HepG2 (cell line): ENCODE measurements around the gene PPM1M. TPM values are rescaled to one million over a fixed set of nuclear protein-coding genes. Genes with fewer than 3 reads are reported as not detected.
A peak's percentile ranks its signal among the peaks of the same experiment; 100 is the strongest.

Experiments
- ASH2L ChIP-seq: fragments of 300-600, 200-600 bp; sonication (generic); IDR thresholded peaks from 2 replicates; pipeline ENCODE4 v1.7.0; 2017; ENCODE audit warnings: low read depth, mild to moderate bottlenecking, moderate library complexity, mixed read lengths, low read length; ENCODE audit not compliant: insufficient read length
- BCL3 ChIP-seq: sonication (generic); formaldehyde crosslinking; IDR thresholded peaks from 2 replicates; pipeline ENCODE4 v1.5.1; 2020; ENCODE audit warnings: mild to moderate bottlenecking, missing genetic modification reagents, moderate library complexity
- DZIP1 ChIP-seq: sonication (generic); formaldehyde crosslinking; IDR thresholded peaks from 2 replicates; pipeline ENCODE4 v1.5.0; 2020; ENCODE audit warnings: mild to moderate bottlenecking, missing genetic modification reagents
- FOXJ3 ChIP-seq: sonication (generic); formaldehyde crosslinking; IDR thresholded peaks from 2 replicates; pipeline ENCODE4 v1.4.0; 2020; ENCODE audit warnings: missing genetic modification reagents, mild to moderate bottlenecking, borderline replicate concordance
- FOXO1 ChIP-seq: sonication (generic); formaldehyde crosslinking; IDR thresholded peaks from 2 replicates; pipeline ENCODE4 v1.4.0; 2020; ENCODE audit warnings: missing genetic modification reagents
- HNRNPL ChIP-seq: fragments of 200-400 bp; formaldehyde crosslinking; IDR thresholded peaks from 2 replicates; pipeline ENCODE4 v1.6.1; 2017; ENCODE audit warnings: mild to moderate bottlenecking, low read depth, low read length
- MTA1 ChIP-seq: sonication (generic); formaldehyde crosslinking; IDR thresholded peaks from 2 replicates; pipeline ENCODE4 v1.4.0; 2020; ENCODE audit warnings: missing genetic modification reagents, mild to moderate bottlenecking, borderline replicate concordance
- MZF1 ChIP-seq: sonication (generic); formaldehyde crosslinking; IDR thresholded peaks from 2 replicates; pipeline ENCODE4 v1.8.1; 2023; ENCODE audit warnings: mild to moderate bottlenecking, missing genetic modification reagents, borderline replicate concordance
- NFYC ChIP-seq: IDR thresholded peaks from 2 replicates; pipeline ENCODE4 v1.6.1; 2016; ENCODE audit warnings: missing genetic modification reagents, missing compliant biosample characterization
- POLR2A ChIP-seq, 2 experiments: IDR thresholded peaks; 2 replicates each; pipeline ENCODE4 v1.6.1; 2011; ENCODE audit warnings: low read depth in 2 of 2, low read length in 2 of 2, mild to moderate bottlenecking in 1 of 2, moderate library complexity in 1 of 2; ENCODE audit not compliant: insufficient read depth in 1 of 2
- SP140L ChIP-seq: sonication (generic); formaldehyde crosslinking; IDR thresholded peaks from 2 replicates; pipeline ENCODE4 v1.4.0; 2020; ENCODE audit warnings: missing genetic modification reagents, borderline replicate concordance
- THAP11 ChIP-seq: IDR thresholded peaks from 2 replicates; pipeline ENCODE4 v1.6.1; 2016; ENCODE audit warnings: missing biosample characterization, missing genetic modification reagents
- ZKSCAN1 ChIP-seq: fragments of 150-350 bp; IDR thresholded peaks from 2 replicates; pipeline ENCODE4 v1.6.1; 2014; ENCODE audit warnings: low read length
- ZNF136 ChIP-seq: sonication (generic); formaldehyde crosslinking; IDR thresholded peaks from 2 replicates; pipeline ENCODE4 v1.8.1; 2022; ENCODE audit warnings: low read depth, mild to moderate bottlenecking, moderate library complexity, missing genetic modification reagents
- ZNF143 ChIP-seq: sonication (generic); formaldehyde crosslinking; IDR thresholded peaks from 2 replicates; pipeline ENCODE4 v1.4.0; 2020; ENCODE audit warnings: missing genetic modification reagents
- ZNF274 ChIP-seq: sonication (generic); formaldehyde crosslinking; IDR thresholded peaks from 2 replicates; pipeline ENCODE4 v1.5.1; 2020; ENCODE audit warnings: mild to moderate bottlenecking, missing genetic modification reagents
- ZNF337 ChIP-seq: sonication (generic); formaldehyde crosslinking; IDR thresholded peaks from 2 replicates; pipeline ENCODE4 v1.5.1; 2020; ENCODE audit warnings: missing genetic modification reagents, low read depth, mild to moderate bottlenecking, borderline replicate concordance
- ZNF468 ChIP-seq: sonication (generic); formaldehyde crosslinking; IDR thresholded peaks from 2 replicates; pipeline ENCODE4 v1.8.0; 2022; ENCODE audit warnings: mild to moderate bottlenecking, moderate library complexity, missing genetic modification reagents
- polyA plus RNA-seq, 8 experiments: library from polyadenylated mRNA; depleted of rRNA in 3 of 8; stranded (reverse) in 7 of 8; unstranded in 1 of 8; fragments of >200 nt; fragmentation: Illumina TruSeq in 4 of 8; extraction: Trizol in 4 of 8; gene quantifications; 2 replicates each; pipeline versions ENCODE4 v1.2.1 to v1.2.3, GENCODE V29; 2011 to 2016; ENCODE audit warnings: low read depth in 4 of 8, missing spikeins in 1 of 8, mixed read lengths in 1 of 8; ENCODE audit not compliant: insufficient read depth in 1 of 8
- total RNA-seq, 5 experiments: library from RNA; depleted of rRNA; stranded (reverse); fragments of >200 nt; fragmentation: Illumina TruSeq; extraction: Trizol; gene quantifications; 2 replicates each; pipeline ENCODE4 v1.2.3, GENCODE V29; 2016; ENCODE audit warnings: low read depth in 1 of 5
- TF ChIP-seq, protein P1 (sequence below): sonication (generic); formaldehyde crosslinking; IDR thresholded peaks from 2 replicates; pipeline ENCODE4 v1.5.1; 2020; ENCODE audit warnings: mild to moderate bottlenecking, missing genetic modification reagents, borderline replicate concordance

The PPM1M gene
- total and polyA plus RNA-seq, 2 of the 13 experiments (the other 11 are each of a cell fraction or from before 2014, with no cell fraction given), result 2.5 to 5.9 TPM

GRCh38 chr3:52289747-52290595 is 44.4 kb downstream of the PPM1M start (continued):
- TF ChIP-seq POLR2A (IDR thresholded peaks at IDR 0.05; ENCODE audit: insufficient read depth in 1 of 2, low read depth in 2 of 2, low read length in 2 of 2) (peak in 1 of 2 experiments; percentile 99; a peak in 2 of 4 replicates), FOXO1 (CRISPR knock-in tag) (peak; percentile 52; the same call in 1 of the 2 replicates), ASH2L (peak; percentile 46), FOXJ3 (CRISPR knock-in tag) (no peak), ZNF468 (CRISPR knock-in tag) (no peak), NFYC (0 out of 2 replicates have a peak, but pooled peaks have one; percentile 26), SP140L (CRISPR knock-in tag) (0 out of 2 replicates have a peak, but pooled peaks have one; percentile 51), MTA1 (CRISPR knock-in tag) (0 out of 2 replicates have a peak, but pooled peaks have one; percentile 32), ZNF136 (CRISPR knock-in tag) (peak; percentile 61; the same call in 1 of the 2 replicates), ZNF337 (CRISPR knock-in tag) (peak; percentile 81; the same call in 1 of the 2 replicates), ZKSCAN1 (0 out of 2 replicates have a peak, but pooled peaks have one; percentile 14), ZNF143 (CRISPR knock-in tag) (peak; percentile 3), HNRNPL (0 out of 2 replicates have a peak, but pooled peaks have one; percentile 89), BCL3 (CRISPR knock-in tag) (peak; percentile 56; the same call in 1 of the 2 replicates), ZNF274 (CRISPR knock-in tag) (peak; percentile 23; the same call in 1 of the 2 replicates), MZF1 (CRISPR knock-in tag) (peak; percentile 53), DZIP1 (CRISPR knock-in tag) (peak; percentile 74; the same call in 1 of the 2 replicates), THAP11 (CRISPR knock-in tag) (peak; percentile 73)
- TF ChIP-seq, protein P1, sequence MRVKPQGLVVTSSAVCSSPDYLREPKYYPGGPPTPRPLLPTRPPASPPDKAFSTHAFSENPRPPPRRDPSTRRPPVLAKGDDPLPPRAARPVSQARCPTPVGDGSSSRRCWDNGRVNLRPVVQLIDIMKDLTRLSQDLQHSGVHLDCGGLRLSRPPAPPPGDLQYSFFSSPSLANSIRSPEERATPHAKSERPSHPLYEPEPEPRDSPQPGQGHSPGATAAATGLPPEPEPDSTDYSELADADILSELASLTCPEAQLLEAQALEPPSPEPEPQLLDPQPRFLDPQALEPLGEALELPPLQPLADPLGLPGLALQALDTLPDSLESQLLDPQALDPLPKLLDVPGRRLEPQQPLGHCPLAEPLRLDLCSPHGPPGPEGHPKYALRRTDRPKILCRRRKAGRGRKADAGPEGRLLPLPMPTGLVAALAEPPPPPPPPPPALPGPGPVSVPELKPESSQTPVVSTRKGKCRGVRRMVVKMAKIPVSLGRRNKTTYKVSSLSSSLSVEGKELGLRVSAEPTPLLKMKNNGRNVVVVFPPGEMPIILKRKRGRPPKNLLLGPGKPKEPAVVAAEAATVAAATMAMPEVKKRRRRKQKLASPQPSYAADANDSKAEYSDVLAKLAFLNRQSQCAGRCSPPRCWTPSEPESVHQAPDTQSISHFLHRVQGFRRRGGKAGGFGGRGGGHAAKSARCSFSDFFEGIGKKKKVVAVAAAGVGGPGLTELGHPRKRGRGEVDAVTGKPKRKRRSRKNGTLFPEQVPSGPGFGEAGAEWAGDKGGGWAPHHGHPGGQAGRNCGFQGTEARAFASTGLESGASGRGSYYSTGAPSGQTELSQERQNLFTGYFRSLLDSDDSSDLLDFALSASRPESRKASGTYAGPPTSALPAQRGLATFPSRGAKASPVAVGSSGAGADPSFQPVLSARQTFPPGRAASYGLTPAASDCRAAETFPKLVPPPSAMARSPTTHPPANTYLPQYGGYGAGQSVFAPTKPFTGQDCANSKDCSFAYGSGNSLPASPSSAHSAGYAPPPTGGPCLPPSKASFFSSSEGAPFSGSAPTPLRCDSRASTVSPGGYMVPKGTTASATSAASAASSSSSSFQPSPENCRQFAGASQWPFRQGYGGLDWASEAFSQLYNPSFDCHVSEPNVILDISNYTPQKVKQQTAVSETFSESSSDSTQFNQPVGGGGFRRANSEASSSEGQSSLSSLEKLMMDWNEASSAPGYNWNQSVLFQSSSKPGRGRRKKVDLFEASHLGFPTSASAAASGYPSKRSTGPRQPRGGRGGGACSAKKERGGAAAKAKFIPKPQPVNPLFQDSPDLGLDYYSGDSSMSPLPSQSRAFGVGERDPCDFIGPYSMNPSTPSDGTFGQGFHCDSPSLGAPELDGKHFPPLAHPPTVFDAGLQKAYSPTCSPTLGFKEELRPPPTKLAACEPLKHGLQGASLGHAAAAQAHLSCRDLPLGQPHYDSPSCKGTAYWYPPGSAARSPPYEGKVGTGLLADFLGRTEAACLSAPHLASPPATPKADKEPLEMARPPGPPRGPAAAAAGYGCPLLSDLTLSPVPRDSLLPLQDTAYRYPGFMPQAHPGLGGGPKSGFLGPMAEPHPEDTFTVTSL (CRISPR knock-in tag), result 0 out of 2 replicates have a peak, but pooled peaks have one; percentile 50
